Measurements from ENCODE around the gene HBG2.
"Not testable (repeated sequence)": the region's sequence is repeated elsewhere in the genome, so short reads cannot be mapped to it uniquely, and the experiment has no call there.

The HBG2 gene

DNA sequence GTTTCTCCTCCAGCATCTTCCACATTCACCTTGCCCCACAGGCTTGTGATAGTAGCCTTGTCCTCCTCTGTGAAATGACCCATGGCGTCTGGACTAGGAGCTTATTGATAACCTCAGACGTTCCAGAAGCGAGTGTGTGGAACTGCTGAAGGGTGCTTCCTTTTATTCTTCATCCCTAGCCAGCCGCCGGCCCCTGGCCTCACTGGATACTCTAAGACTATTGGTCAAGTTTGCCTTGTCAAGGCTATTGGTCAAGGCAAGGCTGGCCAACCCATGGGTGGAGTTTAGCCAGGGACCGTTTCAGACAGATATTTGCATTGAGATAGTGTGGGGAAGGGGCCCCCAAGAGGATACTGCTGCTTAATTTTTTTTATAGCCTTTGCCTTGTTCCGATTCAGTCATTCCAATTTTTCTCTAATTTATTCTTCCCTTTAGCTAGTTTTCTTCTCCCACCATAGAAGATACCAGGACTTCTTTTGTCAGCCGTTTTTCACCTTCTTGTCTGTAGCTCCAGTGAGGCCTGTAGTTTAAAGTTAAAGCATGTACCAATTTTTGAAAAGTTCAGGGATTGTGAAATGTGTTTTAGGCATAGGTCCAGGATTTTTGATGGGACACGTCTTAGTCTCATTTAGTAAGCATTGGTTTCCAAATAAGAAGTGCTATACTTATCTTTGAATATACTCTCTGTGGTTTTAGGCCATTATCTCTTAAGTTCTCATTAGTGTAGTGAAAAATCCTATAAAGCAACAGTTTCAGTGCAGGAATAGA, at the start of gene HBG2:
TSS of gene HBG2 (minus strand) at position 136 of the 768 bp plus-strand sequence. CDS start at position 83, 53 bp downstream.
- DNase-seq: not testable (repeated sequence)

DNA sequence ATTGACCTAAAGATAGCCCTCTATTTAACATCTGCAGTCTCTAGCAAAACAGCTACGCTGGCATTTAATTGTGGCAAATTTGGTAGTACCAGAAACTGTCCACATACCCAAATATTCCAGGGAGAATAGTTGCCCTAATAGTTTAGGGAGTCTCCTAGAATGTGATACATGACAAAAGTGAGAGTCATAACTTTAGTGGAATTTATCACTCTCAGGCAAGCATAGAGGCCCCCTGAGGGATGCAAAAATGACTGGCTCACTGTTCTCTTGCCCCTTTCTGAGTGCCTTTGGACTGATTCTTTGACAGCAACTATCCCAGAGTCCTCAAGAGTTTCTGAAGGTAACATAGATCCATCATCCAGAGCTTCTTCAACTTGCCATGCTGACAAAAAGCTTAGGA, 49.5 kb upstream of the HBG2 start:
- no peak for DNase-seq

DNA sequence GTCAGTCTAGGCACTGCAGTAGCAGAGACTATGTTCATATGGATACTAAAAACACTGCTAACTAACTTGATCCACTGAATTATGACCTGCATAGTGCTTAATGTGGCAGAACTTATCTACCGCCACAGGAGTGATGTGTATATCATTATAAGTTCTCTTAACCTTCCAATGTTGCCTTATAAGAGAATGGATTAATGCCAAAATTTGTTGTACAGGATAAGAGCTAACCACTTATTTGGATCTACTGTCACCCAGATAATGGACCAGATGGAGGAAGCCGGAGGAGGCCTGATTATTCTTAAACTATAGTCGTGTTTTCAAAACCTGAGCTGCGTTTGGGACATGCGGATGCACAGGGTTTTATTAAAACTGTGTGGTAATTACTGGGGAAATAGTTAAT, 49.0 kb upstream of the HBG2 start:
- no peak for DNase-seq

DNA sequence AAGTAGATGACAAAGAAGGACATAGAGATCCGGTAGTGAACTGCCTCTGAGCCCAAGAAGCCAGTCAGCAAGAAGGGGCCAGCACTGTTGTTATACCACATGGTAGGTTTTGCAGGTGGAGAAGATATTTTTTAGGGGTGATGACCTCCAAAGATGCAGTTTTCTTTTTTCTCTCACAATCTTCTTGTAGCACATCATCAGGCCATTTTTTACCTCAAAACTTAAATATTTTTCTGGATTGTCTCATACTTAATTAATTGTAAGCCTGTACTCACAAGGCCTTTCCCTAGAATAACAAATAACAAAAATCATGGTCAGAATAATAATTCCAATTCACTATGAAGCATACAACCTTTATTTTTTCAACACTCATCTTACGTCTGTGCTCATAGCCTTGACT, 47.3 kb upstream of the HBG2 start, which contains the start of gene OR51B4:
TSS of gene OR51B4 (minus strand) at position 101 of the 400 bp plus-strand sequence. CDS start at position 101, 0 bp downstream.
- no peak for DNase-seq

DNA sequence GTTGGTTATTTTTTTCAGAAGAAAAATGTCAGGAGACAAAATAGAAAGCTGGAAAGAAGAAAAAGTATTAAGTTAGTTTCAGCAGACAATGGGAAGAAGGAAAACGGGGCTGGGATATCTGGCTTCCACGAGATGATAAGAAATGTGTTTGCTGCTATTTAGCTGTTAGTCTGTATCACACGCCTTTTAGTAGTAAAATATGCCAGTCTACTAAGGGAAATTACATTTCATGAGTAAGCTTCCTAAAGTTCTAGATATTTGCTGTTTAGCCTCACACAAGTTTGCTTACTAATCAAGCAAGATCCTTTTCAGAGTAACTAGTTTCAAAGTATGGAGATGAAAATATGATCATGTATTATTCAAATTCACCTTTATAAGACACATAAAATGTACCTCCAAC, 45.7 kb upstream of the HBG2 start:
- no peak for DNase-seq

DNA sequence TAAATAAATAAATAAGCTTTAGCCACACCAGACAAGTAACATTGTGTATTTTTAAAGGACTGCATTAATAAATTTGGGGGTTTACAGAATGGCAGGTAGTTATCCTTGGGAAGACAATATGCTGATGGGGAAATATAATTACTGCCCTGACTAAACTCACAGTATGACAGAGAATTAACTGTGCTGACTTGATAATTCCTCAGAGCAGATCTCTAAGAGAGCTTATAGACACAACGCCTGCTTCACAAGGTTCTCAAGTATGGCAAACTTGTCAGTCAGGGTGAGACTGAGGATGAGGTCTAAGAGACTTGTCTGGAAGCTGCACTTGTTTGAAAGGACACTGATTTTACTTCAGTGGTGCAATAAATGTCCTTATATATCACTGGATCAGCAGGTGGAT, 43.9 kb upstream of the HBG2 start:
- DNase-seq: no peak

DNA sequence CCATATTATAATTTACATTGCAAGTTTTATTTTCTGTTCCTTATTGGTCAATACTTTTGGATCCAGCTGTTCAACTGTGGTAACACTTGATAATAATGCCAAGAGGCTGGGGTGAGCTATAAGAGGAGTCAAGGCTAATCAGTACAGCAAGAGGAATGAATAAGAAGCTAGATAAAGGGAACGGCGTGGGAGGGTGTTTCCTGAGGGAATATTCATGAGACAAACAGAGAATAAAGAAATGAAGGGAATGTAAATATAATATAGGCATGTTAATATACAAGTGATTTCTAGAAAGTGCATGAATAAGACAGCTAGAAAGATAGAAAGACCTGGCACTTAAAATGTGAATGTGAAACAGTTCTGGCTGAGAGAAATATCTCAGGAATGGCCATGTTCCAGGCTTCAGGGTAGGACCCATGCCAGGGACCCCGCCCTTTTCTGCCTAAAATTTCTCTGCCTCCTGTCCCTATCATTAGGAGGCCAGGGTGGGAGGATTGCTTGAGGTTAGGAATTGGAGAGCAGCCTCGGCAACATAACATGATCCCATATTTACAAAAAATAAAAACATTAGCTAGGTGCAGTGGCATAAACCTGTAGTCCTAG, 43.2 kb upstream of the HBG2 start:
- no peak for DNase-seq

- DNase-seq: not testable (repeated sequence)
These were observed 39.9 kb upstream of the HBG2 start for GRCh38 chr11:5294342-5294995.

GRCh38 chr11:5293028-5293427, 38.4 kb upstream of the HBG2 start:
- no peak for DNase-seq

GRCh38 chr11:5291207-5291838, 36.7 kb upstream of the HBG2 start:
- no peak for DNase-seq

DNA sequence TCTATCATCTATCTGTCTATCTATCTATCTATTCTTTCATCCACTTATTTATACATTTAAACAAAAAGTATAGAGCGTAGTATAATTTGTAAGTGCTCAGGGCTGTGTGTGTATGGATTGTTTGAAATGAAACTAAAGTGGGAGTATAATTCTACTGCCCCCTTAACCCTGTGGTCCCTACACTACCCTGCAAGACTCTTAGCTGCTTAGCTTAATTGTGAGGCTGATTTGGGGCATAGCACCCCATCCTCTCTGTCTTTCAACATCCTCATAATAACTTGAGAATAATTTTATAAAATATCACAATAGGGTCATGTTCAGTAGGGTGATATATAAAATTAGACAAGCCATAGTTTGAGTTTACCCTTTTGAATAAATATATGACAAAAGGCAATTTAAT, 35.5 kb upstream of the HBG2 start:
- DNase-seq: no peak

DNA sequence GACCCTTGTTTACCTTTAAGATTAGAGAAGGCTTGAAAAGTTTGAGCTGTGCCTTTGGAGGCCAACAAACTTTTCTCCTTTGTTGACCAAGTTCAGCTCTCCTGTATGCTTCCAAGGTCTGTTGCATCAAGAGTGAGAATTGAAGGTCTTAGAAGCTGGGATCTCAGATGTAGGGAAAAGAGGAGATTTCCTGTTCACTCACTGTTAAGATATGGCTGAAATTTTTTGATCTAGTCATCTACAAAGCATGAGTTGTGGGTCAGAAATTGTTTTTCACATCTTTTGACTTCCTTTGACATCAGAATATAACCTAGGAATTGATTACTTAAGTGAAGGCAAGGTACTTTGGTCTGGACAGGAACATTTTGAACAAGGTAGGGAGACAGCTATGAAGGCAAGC, 35.1 kb upstream of the HBG2 start:
- no peak for DNase-seq

DNA sequence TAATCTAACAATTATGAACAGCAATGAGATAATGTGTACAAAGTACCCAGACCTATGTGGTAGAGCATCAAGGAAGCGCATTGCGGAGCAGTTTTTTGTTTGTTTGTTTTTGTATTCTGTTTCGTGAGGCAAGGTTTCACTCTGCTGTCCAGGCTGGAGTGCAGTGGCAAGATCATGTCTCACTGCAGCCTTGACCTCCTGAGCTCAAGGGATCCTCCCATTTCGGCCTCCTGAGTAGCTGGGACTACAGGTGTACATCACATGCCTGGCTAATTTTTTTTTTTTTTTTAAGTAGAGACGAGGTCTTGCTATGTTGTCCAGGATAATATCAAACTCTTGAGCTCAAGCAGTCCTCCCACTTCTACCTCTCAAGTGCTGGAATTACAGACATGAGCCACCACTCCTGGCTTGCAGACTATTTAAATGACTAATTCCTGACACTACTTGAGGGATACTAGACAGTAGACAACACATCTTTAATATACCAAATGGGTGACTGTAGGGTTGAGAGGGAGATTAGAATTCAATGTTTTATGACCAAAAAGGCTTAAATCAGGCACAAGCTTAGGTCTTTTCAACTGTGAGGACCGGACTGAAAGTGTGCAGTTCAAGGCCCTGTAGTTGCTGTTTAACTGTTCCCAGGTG, 34.4 kb upstream of the HBG2 start:
- no peak for DNase-seq

GRCh38 chr11:5288108-5288905, 33.7 kb upstream of the HBG2 start:
- DNase-seq: no peak

GRCh38 chr11:5286901-5287300, 32.3 kb upstream of the HBG2 start:
- DNase-seq: no peak

GRCh38 chr11:5286351-5286750, 31.8 kb upstream of the HBG2 start:
- no peak for DNase-seq

GRCh38 chr11:5285703-5286340, 31.2 kb upstream of the HBG2 start:
- no peak for DNase-seq

GRCh38 chr11:5284637-5285036, 30.1 kb upstream of the HBG2 start:
- no peak for DNase-seq

GRCh38 chr11:5283882-5284281, 29.3 kb upstream of the HBG2 start:
- no peak for DNase-seq

DNA sequence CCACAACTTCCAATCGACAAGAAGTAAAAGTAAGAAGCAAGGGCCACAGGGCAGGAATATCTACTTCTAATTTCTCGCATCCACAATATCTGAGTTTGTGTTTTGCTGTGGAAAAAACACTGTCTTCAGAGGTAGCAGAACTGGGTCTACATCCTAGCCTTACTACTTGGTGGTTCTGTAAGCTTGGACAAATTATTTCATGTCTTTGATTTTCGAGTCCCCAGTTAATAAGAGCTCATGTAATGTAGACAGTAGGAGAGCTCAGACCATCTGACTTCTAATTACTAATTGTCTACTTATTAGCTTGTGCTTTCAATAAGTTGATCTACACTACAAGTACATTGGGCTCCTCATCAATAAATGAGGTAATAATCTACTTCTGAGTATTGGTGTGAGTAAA, 28.5 kb upstream of the HBG2 start:
- DNase-seq: no peak

GRCh38 chr11:5282628-5283027, 28.0 kb upstream of the HBG2 start:
- no peak for DNase-seq

DNA sequence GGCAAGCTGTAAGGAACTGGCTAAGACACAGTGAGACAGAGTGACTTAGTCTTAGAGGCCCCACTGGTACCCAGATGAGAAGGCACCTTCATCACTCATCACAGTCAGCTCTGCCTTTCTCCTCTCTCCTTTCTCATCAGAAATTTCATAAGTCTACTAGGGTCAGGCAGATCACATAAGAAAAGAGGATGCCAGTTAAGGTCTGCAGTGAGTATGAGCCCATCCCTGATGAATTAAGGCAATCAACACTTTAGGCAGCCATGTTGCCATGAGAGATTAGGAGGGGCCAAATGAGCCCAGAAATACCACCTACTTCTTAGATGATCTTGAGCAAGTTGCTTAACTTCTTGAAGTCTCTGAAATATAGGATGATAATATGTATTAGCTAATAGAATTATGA, 27.0 kb upstream of the HBG2 start:
- no peak for DNase-seq
